Thyroid gland (tissue), 4 donors: ENCODE results near the gene RREB1.

Source experiments
- CTCF ChIP-seq, 6 experiments: fragments of 200-600 bp in 3 of 6; fragments of 450-650 bp in 3 of 6; sonication (generic) in 3 of 6; IDR thresholded peaks; one replicate each; pipeline ENCODE4 v1.5.1; 2016 to 2019; ENCODE audit warnings: antibody characterized with exemption in 6 of 6, mild to moderate bottlenecking in 2 of 6, inconsistent platforms in 1 of 6, moderate library complexity in 1 of 6
- POLR2A ChIP-seq, 2 donors: fragments of 450-650 bp; IDR thresholded peaks; one replicate each; pipeline ENCODE4 v1.6.1; 2017; ENCODE audit warnings: antibody characterized with exemption in 2 of 2, mild to moderate bottlenecking in 2 of 2, moderate library complexity in 1 of 2

- TF ChIP-seq POLR2A (IDR thresholded peaks at IDR 0.05): no peak
- no peak for TF ChIP-seq CTCF (IDR thresholded peaks at IDR 0.05)
Observed at GRCh38 chr6:7267071-7267465, 159.3 kb downstream of the RREB1 start.
